ENCODE data around the gene CHN2. TPM values are rescaled to one million over a fixed set of nuclear protein-coding genes. Genes with fewer than 3 reads are reported as not detected.

Gene CHN2
- total RNA-seq, 1 experiment from 2014 or later, result 61.2 TPM

DNA sequence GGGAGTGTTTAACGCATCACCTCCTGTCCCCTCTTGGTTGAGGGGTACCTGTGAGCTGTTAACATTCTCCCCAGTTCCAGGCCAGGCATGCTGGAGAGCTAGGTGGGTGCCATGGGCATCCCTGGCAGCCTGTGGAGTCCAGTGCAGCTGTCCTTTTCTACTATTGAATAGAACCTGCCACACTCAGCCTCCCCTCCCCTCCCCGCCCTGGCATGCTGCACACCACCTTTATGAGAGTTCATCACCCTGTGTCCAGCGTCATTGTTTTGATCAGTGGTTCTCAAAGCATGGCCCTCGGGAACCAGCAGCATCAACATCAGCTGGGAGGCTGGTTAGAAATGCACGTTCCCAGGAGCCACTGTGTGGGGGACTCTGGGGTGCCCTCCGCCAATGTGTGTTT is 211.8 kb downstream of the CHN2 start:
- no TSS peak for BruUV-seq (replicated peaks)
- POLR2A ChIA-PET (ENCODE audit: low non-redundant PET), result no interaction called here

DNA sequence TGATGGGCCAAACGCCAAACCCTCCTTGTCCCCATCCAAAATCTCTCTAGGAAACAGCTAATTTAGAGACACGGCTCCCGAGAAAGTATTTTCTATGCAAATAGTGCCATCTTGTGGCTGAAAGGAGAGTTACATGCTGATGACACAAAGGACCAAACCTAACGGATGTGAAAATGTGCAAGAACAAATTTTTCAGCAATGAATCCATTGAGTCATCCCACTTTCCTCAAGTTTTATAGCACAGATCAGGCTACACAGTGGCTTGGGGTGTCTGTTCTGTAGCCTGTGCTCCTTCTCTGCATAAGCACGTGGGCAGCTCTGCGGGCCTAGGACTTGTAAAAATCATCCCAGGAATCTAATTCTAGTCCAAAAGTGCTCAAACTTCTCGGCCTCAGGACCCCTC is 214.3 kb downstream of the CHN2 start:
- H3K36me3 ChIP-seq (ENCODE audit: insufficient read depth, low read length, poor library complexity, severe bottlenecking), result peaks cover 4% of the 10 kb centered on the region
- no peaks in the 10 kb centered on the region for H3K9me3 ChIP-seq (ENCODE audit: low read depth, low read length, poor library complexity, severe bottlenecking)
- no peak overlapping the region for H3K4me3 ChIP-seq (ENCODE audit: low read depth, low read length, poor library complexity, severe bottlenecking)
- peak; percentile 95 for DNase-seq (ENCODE audit: low spot score)
- ChIA-PET CTCF (interaction anchor here (0.6 to 2.3 kb wide), 9 partner anchors 20 to 488 kb away, joined by 3 to 19 read pairs (median 7); no protein-coding TSS in a partner anchor), POLR2A (ENCODE audit: low non-redundant PET) (interaction anchor here (0.6 kb wide), 1 partner anchor 483 kb away, joined by 3 read pairs; no protein-coding TSS in a partner anchor)
- TF ChIP-seq, protein P1, sequence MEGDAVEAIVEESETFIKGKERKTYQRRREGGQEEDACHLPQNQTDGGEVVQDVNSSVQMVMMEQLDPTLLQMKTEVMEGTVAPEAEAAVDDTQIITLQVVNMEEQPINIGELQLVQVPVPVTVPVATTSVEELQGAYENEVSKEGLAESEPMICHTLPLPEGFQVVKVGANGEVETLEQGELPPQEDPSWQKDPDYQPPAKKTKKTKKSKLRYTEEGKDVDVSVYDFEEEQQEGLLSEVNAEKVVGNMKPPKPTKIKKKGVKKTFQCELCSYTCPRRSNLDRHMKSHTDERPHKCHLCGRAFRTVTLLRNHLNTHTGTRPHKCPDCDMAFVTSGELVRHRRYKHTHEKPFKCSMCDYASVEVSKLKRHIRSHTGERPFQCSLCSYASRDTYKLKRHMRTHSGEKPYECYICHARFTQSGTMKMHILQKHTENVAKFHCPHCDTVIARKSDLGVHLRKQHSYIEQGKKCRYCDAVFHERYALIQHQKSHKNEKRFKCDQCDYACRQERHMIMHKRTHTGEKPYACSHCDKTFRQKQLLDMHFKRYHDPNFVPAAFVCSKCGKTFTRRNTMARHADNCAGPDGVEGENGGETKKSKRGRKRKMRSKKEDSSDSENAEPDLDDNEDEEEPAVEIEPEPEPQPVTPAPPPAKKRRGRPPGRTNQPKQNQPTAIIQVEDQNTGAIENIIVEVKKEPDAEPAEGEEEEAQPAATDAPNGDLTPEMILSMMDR (conservative IDR thresholded peaks at IDR 0.05; ENCODE audit: low read depth, low read length), result peak; percentile 84
- no peak for TF ChIP-seq EZH2 (IDR thresholded peaks at IDR 0.05; ENCODE audit: borderline replicate concordance, low read depth, low read length, poor library complexity, severe bottlenecking)
- peaks cover 35% of the 10 kb centered on the region for H3K4me1 ChIP-seq (ENCODE audit: insufficient read depth, low read length, poor library complexity, severe bottlenecking)
- H3K27me3 ChIP-seq (replicated peaks; ENCODE audit: insufficient read depth, low read depth, low read length, poor library complexity), result no peaks in the 10 kb centered on the region
- H3K27ac ChIP-seq (ENCODE audit: low read depth, low read length, poor library complexity, severe bottlenecking), result peak overlapping the region; percentile 60
- intact Hi-C loops (cut with micrococcal nuclease; ENCODE audit: unreplicated experiment), result loop anchor here (1.0 to 2.0 kb wide), 5 partner anchors 218 to 487 kb away; no protein-coding TSS in a partner anchor
- BruUV-seq (replicated peaks), result no TSS peak

More for the DNA sequence above, 211.8 kb downstream of the CHN2 start:
- intact Hi-C loops (cut with micrococcal nuclease; ENCODE audit: unreplicated experiment), result no loop called here
- Histone ChIP-seq H3K27me3 (replicated peaks; ENCODE audit: insufficient read depth, low read depth, low read length, poor library complexity) (no peaks in the 10 kb centered on the region), H3K27ac (ENCODE audit: low read depth, low read length, poor library complexity, severe bottlenecking) (peak overlapping the region; percentile 35), H3K4me3 (ENCODE audit: low read depth, low read length, poor library complexity, severe bottlenecking) (no peak overlapping the region), H3K9me3 (ENCODE audit: low read depth, low read length, poor library complexity, severe bottlenecking) (no peaks in the 10 kb centered on the region), H3K36me3 (ENCODE audit: insufficient read depth, low read length, poor library complexity, severe bottlenecking) (no peaks in the 10 kb centered on the region), H3K4me1 (ENCODE audit: insufficient read depth, low read length, poor library complexity, severe bottlenecking) (peaks cover 35% of the 10 kb centered on the region)
- TF ChIP-seq, protein P1 (conservative IDR thresholded peaks at IDR 0.05; ENCODE audit: low read depth, low read length), result no peak
- CTCF ChIA-PET, result interaction anchor here (1.7 kb wide), 1 partner anchor 300 kb away, joined by 5 read pairs; no protein-coding TSS in a partner anchor
- DNase-seq (ENCODE audit: low spot score), result no peak

DNA sequence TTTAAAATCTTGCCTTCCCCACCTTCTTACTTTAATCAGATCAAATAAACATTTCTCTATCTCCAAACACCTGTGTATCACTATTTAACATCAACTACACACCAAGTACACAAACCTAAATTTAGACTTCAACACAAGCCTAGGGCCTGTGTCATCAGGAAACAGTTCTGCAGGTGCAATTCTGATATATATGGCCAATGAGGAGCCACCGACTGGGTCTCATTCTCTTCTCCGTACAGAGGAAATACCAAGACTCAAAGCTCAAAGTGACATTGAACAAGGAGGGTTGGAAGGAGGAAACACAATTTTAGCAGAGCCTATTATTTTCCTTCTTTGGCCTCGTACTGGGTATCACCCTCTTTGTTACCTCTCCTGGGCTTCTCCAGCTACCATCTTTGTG is 216.4 kb downstream of the CHN2 start:
- no peak overlapping the region for H3K4me3 ChIP-seq (ENCODE audit: low read depth, low read length, poor library complexity, severe bottlenecking)
- TF ChIP-seq EZH2 (IDR thresholded peaks at IDR 0.05; ENCODE audit: borderline replicate concordance, low read depth, low read length, poor library complexity, severe bottlenecking), result no peak
- no TSS peak for BruUV-seq (replicated peaks)
- peak overlapping the region; percentile 22 for H3K27ac ChIP-seq (ENCODE audit: low read depth, low read length, poor library complexity, severe bottlenecking)
- no peaks in the 10 kb centered on the region for H3K27me3 ChIP-seq (replicated peaks; ENCODE audit: insufficient read depth, low read depth, low read length, poor library complexity)
- H3K9me3 ChIP-seq (ENCODE audit: low read depth, low read length, poor library complexity, severe bottlenecking), result no peaks in the 10 kb centered on the region
- DNase-seq (ENCODE audit: low spot score), result no peak
- peaks cover 30% of the 10 kb centered on the region for H3K4me1 ChIP-seq (ENCODE audit: insufficient read depth, low read length, poor library complexity, severe bottlenecking)
- POLR2A ChIA-PET (ENCODE audit: low non-redundant PET), result no interaction called here
- intact Hi-C loops (cut with micrococcal nuclease; ENCODE audit: unreplicated experiment), result no loop called here
- CTCF ChIA-PET, result interaction anchor here (0.8 kb wide), 1 partner anchor 221 kb away, joined by 3 read pairs; no protein-coding TSS in a partner anchor
- peaks cover 4% of the 10 kb centered on the region for H3K36me3 ChIP-seq (ENCODE audit: insufficient read depth, low read length, poor library complexity, severe bottlenecking)

DNA sequence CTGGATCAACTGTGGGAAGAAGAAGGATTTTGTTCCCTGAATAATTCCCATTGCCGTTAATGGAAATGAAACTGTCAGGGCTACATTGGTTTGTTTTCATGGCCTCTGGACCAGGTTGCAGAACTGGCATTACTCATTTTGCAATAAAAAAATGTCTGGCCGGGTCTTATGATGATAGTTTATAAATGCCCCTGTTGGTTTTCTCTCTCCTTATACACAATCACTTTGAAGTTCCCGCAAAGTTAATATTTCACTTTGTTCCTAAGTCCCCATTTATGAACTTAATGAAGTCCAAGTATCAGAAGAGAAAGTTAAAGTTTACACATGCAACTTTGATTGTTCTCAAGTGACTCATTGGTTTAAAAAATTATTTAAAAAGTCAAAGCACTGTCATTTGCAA is 218.3 kb downstream of the CHN2 start:
- no peak for TF ChIP-seq EZH2 (IDR thresholded peaks at IDR 0.05; ENCODE audit: borderline replicate concordance, low read depth, low read length, poor library complexity, severe bottlenecking)
- TF ChIP-seq, protein P1 (conservative IDR thresholded peaks at IDR 0.05; ENCODE audit: low read depth, low read length), result no peak
- no peaks in the 10 kb centered on the region for H3K27me3 ChIP-seq (replicated peaks; ENCODE audit: insufficient read depth, low read depth, low read length, poor library complexity)
- H3K36me3 ChIP-seq (ENCODE audit: insufficient read depth, low read length, poor library complexity, severe bottlenecking), result peaks cover 4% of the 10 kb centered on the region
- CTCF ChIA-PET, result no interaction called here
- H3K4me1 ChIP-seq (ENCODE audit: insufficient read depth, low read length, poor library complexity, severe bottlenecking), result peaks cover 16% of the 10 kb centered on the region
- BruUV-seq (replicated peaks), result no TSS peak
- no peak overlapping the region for H3K27ac ChIP-seq (ENCODE audit: low read depth, low read length, poor library complexity, severe bottlenecking)
- no peak overlapping the region for H3K4me3 ChIP-seq (ENCODE audit: low read depth, low read length, poor library complexity, severe bottlenecking)
- H3K9me3 ChIP-seq (ENCODE audit: low read depth, low read length, poor library complexity, severe bottlenecking), result no peaks in the 10 kb centered on the region
- intact Hi-C loops (cut with micrococcal nuclease; ENCODE audit: unreplicated experiment), result no loop called here
- DNase-seq (ENCODE audit: low spot score), result no peak
- POLR2A ChIA-PET (ENCODE audit: low non-redundant PET), result no interaction called here

Data from A673 (cell line).